HG03175 (cell line): ENCODE results near the gene DPRX.
"Not testable (repeated sequence)": the region's sequence is repeated elsewhere in the genome, so short reads cannot be mapped to it uniquely, and the experiment has no call there.

Experiments
- ATAC-seq: cut with Tn5 transposase; IDR thresholded peaks from one replicate; pipeline ENCODE4 v1.9.1; 2021; ENCODE audit warnings: mild to moderate bottlenecking, moderate library complexity; ENCODE audit not compliant: unreplicated experiment

The DPRX gene

DNA sequence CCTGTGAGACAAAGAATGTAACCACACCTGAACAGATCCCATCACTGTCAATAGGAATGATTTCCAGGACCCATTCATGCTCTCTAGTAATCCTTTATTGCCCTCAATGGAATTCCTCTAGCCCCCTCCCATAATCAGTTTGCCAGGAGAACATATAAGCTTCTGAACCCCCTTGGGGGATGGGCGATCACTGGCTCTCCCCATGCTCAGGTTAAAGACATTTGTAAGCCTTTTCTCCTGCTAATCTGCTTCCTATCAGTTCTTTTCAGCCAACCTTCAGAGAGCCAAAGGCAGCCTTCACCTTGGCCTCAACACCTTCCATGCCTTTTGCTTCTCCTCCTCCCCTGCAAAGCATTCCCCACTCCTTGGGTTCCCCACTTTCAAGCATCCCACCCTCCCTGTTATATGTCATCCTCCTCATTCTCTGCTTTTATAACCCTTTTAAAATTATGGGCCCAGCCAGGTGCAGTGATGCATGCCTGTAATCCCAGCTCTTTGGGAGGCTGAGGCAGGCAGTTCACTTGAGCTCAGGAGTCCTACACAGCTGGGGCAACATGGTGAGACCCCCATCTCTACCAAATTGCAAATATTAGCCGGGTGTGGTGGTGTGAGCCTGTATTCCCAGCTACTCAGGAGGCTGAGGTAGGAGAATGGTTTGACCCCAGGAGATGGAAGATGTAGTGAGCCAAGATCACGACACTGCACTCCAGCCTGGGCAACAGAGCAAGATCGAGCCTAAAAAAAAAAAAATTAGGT, 12.4 kb downstream of the DPRX start:
- ATAC-seq, result no peak

DNA sequence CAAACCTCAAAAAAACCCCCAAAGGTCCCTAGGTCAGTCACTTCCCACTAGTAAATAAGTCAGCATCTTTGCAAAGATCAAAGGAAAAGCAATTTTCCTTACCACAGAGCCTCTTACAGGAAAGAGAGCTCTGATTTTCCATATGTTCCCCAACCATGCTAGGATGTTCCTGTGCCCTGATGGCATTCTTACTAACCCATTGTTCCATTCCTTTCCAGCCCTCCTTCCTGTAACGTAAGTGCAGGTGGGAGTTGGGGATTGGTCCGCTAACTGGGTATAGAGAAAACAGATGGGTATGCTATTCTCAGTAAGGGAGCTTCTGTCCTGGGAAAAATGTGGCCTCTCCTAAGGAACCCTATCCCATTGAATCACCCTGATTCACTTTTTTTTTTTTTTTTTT, 14.3 kb downstream of the DPRX start:
- ATAC-seq, result no peak

DNA sequence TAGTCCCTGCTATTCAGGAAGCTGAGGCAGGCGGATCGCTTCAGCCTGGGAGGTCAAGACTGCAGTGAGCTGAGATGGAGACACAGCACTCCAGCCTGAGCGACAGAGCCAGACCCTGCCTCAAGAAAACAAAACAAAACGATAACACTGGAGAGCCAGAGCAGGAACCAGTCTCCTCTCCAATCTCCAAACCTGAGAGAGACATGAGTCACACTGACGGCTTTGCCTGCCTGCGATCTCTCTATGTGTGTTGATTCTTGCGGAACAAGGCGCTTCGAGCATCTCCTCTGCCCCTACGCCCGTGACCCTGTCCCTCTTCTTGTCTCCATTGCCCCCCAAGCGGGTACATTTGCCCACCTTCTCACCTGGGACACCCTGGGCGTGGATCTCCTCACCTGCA, 15.6 kb downstream of the DPRX start:
- ATAC-seq, result no peak

DNA sequence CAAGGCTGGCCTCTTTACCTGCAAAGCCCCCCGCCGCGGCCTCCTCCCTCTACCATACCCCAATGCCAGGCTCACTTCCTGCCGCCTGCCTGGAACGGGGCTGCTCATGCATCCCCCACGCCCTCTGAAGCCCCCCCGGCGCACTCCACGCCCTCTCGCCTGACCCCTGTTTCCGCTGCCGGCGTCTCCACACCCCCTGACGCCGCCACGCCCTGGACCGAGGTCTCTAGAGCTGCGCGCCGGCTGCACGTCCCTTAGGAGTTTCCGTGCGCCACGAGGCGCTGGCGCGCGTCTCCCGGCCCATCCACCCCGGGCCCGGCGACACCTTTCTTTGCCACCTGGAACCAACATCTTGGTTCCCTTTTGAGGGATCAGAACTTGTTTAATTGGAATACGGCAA, 16.0 kb downstream of the DPRX start:
- ATAC-seq, result no peak

DNA sequence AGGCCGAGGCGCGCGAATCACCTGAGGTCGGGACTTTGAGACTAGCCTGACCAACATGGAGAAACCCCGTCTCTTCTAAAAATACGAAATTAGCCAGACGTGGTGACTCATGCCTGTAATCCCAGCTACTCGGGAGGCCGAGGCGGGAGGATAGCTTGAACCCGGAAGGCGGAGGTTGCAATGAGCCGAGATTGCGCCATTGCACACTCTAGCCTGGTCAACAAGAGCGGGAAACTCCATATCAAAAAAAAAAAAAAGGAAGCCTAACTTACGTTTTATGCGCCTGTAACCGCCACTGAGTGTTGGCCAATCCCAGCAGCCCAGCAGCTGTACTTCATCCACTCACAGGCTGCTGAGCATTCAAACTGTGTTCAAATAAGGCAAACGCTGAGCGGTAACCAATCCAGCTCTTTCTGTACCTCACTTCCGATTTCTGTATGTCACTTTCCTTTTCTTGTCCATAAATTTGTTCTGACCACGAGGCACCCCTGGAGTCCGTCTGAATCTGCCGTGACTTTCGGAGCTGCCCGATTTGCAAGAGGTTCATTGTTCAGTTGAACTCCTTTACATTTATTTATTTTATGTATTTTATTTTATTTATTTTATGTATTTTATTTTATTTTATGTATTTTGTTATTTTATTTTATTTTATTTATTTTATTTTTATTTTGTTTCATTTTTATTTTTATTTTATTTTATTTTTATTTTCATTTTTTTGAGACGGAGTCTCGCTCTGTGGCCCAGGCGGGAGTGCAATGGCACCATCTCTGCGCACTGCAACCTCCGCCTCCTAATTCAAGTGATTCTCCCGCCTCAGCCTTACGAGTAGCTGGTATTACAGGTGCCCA, 18.2 kb downstream of the DPRX start:
- no peak for ATAC-seq

DNA sequence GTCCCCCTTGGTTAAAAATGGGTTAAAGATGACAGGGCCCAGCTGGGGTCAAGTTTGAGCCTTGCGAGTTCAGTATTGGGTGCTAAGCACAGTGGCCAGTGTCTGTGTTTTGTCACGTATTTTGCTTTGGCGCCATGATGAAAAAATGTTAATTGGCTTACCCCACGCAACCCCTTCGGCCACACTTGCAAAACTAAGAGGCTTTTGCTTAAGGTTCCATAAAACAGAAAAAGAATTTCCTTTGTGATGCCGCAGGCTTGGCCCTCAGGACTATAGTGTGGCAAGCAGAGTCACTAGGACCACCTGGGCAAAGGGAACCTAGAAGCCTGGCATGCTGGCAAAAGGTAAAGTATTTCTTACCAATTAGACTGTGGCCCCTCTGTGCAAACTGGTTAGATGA, 20.7 kb downstream of the DPRX start:
- ATAC-seq, result no peak

DNA sequence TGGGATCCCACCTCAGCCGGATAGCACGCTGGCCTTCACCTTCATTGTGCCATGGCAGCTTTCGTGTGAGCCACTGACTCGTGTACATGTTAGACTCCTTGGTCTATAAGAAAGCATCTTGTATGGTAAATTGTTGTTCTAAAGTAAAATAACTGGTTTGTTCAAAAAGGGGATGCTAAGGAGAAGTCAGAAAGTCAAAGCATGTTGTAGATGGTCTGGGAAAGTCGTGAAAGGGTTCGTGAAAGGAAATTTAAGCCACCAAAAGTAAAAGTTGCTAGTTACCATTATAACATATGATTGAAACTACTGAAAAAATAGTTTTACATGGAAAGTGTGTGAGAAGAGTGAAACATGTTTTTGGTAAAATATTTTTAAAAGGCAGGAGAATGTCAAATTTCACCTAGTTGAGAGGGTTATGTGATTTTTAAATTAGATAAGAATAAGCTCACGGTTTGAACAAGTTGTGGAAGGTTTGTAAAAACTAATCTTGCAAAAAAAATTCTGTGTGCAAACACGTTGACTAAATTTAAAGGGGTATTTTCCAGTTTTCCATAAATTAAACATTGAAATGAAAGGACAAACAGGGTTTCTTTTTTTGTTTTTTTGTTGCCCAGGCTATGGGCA, 23.4 kb downstream of the DPRX start:
- no peak for ATAC-seq

DNA sequence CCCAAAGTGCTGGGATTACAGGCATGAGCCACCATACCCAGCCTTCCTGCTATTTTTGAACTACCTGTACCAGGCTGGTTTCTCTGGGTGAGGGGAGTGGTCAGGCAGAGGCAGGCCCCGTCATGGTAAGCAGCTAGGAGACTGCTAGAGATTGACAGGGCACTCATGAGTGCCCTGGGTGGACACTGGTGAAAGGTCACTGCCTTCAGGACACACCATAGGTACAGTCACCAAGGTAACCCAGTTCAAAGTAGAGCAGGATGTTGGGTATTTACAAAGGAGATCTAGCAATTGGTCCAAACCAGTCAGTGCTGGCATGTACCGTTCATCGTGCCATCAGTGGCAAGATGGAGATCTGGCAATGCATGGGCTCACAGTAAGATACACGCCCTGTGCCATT, 25.5 kb downstream of the DPRX start:
- no peak for ATAC-seq

DNA sequence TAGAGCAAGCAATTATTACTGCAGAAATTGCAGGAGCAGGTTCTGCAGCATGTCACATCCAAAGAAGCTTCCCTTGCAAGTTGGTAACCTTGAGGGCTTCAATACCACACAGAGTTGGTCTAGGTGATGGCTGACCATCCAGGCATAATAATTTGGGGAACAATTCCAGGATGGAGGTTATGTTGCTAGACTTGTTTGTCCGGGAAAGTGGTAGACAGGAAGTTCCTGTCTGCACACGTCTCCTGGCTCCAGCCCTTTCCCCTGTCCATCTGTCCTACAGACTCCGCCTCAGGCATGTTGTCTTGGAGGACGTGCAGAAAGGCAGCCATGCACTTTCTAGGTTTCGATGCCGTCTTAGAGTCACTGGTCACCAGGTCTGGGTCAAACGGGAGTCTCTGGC, 26.0 kb downstream of the DPRX start:
- ATAC-seq, result no peak

DNA sequence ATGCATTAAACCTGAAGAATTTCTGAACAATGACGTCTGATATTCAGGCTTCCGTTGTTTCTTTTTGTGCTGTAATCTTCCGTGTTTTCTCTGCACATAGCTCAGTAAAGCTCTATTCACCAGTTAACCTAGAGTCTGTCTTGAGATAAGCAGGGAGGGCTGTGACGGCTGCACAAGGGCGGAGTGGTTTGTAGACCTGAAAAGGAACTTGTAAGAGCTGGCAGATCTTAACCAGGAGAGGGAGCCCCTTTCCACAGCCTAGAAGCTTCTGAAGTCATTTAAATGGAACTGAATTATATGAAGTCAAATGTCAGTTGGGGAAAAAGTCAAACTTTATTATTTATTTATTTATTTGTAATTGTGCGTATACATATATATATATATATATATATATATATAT, 27.5 kb downstream of the DPRX start:
- ATAC-seq, result no peak

DNA sequence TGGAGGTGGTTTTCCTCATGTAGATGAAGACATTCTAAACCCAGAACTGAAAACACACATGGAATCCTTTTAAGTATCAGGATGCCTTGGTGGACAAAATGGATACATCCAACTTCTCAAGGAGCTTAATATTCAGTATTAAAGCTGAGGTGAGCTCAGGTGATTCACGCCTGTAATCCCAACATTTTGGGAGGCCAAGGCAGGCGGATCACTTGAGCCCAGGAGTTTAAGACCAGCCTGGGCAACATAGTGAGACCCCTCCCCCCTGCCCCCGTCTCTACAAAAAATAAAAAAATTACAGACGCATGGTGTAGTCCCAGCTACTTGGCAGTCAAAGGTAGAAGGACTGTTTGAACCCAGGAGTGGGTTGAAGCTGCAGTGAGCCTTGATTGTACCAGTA, 28.8 kb downstream of the DPRX start:
- no peak for ATAC-seq

DNA sequence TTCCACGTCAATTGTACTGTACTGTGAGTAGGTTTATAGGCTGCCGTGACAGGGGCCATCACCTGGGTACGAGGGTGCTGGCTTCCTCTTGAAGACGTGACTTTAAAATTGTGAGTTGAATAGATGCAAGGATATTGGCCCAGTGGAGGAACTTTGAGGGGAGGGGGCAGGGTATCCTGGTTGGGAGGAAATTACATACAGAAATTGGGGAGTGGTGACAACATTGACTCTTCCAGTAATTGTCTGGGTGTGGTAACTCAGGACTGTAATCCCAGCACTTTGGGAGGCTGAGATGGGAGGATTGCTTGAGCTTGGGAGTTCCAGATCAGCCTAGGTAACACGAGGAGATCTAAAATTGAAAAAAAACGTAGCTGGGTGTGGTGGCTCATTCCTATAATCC, 30.4 kb downstream of the DPRX start:
- ATAC-seq, result no peak

DNA sequence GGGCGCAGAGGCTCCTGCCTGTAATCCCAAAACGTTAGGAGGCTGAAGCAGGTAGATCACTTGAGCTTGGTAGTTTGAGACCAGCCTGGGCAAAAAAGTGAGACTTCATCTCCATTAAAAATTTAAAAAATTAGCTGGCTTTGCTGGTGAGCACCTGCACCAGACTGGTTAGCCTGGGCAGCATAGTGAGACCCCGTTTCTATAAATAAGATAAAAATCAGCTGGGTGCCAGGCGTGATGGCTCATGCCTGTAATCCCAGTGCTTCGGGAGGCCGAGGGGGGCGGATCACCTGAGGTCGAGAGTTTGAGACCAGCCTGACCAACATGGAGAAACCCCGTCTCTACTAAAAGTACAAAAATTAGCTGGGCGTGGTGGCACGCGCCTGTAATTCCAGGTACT, 32.4 kb downstream of the DPRX start:
- no peak for ATAC-seq

DNA sequence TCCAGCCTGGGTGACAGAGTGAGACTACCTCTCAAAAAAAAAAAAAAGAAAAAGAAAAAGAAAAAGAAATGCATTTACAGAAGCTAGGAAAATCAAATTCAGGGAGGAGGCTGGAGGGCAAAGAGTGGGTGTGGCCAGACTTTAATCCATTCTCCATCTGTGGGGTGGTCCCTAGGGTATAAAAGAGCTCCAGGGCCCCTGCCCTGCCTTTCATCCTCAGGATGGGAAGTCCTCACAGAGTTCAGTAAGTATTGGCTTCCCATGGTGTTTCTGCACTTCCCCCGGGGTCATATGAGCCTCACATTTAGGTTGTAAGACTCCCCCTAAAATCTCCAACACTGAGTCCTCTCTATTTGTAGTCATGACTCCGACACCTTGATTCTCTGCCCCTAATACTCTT, 33.0 kb downstream of the DPRX start:
- ATAC-seq, result no peak

DNA sequence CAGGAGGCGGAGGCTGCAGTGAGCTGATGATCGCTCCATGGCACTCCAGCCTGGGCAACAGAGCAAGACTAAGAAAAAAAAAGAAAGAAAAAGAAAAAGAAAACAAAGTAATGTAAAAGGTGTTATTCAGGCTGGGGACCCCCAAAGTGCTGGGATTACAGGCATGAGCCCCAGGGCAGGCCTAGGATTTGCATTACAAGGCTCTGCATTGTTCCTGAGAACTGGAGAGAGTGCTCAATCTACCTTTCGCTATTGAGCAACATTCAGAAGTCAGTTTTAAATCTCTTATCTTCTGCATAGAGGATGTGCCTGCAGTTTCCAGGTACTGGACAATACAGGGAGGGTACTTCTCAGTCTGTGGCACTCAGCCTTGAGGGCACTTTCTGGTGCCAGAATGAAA, 34.5 kb downstream of the DPRX start:
- not testable (repeated sequence) for ATAC-seq

DNA sequence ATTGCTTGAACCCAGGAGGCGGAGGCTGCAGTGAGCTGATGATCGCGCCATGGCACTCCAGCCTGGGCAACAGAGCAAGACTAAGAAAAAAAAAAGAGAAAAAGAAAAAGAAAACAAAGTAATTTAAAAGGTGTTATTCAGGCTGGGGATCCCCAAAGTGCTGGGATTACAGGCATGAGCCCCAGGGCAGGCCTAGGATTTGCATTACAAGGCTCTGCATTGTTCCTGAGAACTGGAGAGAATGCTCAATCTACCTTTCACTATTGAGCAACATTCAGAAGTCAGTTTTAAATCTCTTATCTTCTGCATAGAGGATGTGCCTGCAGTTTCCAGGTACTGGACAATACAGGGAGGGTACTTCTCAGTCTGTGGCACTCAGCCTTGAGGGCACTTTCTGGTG, 37.0 kb downstream of the DPRX start:
- not testable (repeated sequence) for ATAC-seq

DNA sequence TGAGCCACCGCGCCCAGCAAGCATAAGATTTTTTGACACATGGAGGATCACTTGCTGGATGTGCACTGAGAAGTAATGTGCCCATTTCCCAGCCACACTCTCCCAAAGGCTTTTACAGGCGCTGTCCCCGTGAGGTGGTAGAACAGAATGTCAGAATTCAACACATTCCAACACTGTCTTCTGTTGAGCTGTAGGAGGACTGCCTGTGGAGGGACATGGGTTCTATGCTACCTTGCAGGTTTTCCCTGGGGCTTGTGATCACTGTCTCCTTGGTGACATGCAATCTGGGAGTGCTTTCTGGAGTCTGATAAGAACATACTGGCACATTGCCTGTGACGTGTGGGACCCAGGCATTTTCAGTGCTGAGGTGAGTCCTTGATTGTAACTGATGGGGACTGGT, 38.5 kb downstream of the DPRX start:
- ATAC-seq, result no peak

DNA sequence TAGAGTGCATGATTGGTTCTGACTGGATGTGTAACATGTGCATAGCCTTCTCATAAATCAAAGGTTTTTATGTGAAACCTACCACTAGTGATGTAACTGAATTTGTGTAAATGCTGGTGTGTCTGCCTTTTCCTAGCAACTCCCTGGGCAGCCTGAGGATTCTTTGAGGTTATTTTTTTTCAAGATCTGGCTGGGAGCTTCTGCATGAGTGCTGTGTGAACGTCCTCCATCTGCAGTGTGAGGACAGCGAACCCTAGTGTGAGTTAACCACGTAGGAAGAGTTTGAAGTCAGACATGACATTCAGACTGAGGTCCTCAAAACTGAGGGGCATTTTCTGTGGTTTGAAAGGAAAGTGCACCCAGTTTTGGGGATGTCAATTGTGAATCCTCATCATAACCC, 39.9 kb downstream of the DPRX start:
- no peak for ATAC-seq
